Activated T-cell treated with anti-CD3 and anti-CD28 coated beads, Interleukin-2, amount 50 U/mL, for 48 hours (primary cell): ENCODE results near the gene FAM200A.
"Not testable (repeated sequence)": the region's sequence is repeated elsewhere in the genome, so short reads cannot be mapped to it uniquely, and the experiment has no call there.

Source experiments
- DNase-seq, 2 experiments: peaks; one replicate each; pipeline ENCODE4 v3.0.0-alpha.2; 2020

The FAM200A gene

GRCh38 chr7:99551767-99552463 lies at the start of gene FAM200A:
FAM200A (minus strand) TSS chr7:99552114; CDS start chr7:99548407, 3,707 bp downstream.
- peak; percentile 82 to 87 for DNase-seq

DNA sequence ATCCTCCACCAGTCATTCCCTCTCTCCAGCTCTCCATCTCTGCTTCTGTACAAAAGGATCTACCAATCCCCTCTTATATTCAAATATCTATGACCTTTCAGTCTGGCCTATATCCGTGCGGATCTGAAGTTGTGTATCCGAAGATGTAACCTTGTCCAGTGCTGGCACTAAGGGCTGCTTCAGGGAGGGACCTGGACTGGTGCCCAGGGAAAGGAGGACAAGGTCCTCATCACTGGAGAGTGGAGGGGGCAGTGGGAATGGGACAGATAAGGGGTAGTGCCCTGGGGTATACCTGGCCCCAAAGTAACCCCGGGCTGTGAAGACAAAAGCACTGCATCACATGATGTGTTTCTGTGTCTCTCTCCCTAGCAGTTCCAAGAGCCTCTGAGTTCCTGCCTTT lies 47.9 kb upstream of the FAM200A start:
- no peak for DNase-seq

- DNase-seq, result peak in 1 of 2 experiments; percentile 37
Observed at GRCh38 chr7:99597762-99598501, 46.0 kb upstream of the FAM200A start, which contains the start of gene TMEM225B. TMEM225B (plus strand) TSS chr7:99598267; CDS start chr7:99604389, 6,122 bp downstream.

DNA sequence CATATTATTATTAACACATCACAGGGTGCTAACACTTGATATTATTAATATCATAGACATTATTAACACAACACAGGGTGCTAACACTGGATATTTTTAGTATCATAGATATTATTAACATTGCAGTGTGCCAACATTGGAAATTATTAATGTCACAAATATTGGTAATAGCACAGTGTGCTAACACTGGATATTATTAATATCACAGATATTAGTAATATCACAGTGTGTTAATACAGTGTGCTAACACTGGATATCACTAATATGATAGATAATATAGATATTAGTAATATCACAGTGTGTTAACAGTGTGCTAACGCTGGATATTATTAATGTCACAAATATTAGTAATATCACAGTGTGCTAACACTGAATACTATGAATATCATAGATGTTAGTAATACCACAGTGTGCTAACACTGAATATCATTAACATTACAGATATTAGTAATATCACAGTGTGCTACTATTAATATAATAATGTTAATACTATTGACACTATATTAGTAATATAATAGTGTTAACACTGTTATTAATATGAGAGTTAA lies 44.6 kb upstream of the FAM200A start:
- no peak for DNase-seq

DNA sequence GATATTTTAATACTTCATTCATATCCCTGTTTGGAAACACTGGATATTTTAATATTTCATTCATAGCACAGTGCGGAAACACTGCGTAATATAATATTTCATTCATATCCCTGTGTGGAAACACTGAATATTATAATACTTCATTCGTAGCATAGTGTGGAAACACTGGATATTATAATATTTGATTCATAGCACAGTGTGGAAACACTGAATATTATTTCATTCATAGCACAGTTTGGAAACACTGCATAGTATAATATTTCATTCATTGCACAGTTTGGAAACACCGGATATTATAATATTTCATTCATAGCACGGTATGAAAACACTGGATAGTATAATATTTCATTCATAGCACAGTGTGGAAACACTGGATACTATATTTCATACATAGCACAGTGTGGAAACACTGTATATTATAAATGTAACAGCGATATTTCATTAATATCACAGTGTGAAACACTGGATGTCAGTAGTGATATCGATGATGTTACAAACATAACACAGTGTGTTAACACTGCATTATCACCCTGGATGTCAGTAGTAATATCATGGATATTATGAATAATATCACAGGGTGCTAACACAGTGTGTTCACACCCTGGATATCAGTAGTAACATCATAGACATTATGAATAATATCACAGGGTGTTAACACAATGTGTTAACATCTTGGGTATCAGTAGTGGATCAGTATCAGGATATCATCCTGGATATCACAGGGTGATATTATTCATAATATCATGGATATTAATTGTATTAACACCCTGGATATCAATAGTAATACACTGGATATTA lies 43.2 kb upstream of the FAM200A start:
- DNase-seq, result no peak

DNA sequence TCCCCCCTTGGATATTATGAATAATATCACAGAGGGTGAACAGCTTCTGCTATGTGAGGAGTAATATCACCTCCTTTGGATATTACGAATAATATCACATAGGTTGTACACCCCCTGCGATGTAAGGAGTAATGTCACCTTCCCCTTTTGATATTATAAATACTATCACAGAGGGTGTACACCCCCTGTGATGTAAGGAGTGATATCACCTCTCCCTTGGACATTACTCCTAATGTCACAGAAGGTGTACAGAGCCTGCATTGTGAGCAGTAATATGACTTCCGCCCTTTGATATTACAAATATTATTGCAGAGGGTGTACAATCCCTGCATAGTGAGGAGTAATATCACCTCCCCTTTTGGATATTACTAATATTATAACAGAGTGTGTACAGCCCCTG lies 37.0 kb upstream of the FAM200A start:
- DNase-seq, result no peak

- not testable (repeated sequence) for DNase-seq
Observed at GRCh38 chr7:99580778-99581332, 28.9 kb upstream of the FAM200A start.

DNA sequence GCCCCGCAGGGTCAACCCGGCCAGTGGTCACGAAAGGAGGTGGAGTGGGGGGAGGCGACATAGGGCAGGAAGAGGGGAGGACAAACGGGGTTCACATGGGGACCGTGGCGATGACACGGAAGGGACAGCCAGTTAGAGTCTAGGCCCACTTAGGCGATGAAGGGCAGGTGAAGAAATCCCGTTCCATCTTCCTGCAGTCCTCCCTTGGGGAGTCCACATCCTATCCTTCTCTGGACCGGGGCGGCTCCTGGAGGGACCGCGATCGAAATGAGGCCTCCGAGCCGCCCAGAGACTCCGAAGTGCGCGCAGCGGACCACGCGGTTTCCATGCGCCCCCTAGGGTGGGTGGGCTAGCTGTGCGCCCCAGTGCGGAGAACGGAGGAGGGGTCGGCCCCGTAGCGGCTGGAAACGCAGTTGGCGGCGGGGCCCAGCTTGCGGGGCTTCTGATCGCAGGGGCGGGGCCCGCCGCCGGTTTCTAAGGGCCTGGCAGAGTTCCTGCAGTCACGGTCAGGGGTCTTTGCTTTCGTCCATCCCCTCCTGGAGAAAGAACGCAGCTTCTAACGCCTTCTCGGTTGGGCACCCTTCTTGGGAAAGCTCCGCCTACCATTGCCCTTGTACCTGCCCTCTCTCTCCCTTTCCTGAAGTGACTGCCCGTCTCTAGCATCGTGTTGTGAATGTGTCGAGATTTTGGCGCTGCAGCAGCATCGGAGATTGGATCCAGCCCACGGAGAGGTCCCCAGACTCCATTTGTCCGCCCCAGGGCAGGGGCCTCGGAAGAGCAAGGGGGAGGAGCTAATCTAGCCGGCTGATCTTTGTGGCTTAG lies 28.3 kb upstream of the FAM200A start:
- peak; percentile 70 to 73 for DNase-seq

DNA sequence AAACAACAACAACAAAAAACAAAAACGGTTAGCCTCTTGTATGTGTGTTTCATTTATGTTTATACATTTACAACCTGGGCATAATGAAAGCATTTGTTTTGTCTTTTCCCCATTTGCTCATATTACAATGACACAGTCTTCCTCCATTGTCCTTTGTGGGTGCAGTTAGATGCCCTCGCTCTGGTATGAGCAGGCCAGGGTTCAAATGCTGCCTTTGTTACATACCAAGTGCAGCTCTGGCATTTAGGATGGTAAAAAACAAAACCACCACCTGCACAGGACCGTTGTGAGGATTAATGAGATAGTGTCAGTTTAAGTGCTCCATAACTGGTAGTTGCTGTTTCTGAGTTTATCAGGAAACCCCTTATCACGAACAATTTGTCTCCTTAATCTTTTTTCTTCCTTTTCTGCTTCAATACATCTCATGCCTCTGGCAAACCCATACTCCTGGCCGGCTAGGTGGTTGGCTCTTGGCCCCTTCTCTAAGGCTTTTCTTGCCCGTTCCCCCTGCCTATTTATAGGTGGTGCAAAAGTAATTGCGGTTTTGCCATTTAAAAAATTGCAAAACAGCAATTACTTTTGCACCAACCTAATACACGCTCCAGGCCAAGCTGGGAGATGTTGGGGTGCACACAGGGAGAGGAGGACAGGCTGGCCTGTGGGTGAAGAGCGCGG lies 27.5 kb upstream of the FAM200A start:
- no peak for DNase-seq

DNA sequence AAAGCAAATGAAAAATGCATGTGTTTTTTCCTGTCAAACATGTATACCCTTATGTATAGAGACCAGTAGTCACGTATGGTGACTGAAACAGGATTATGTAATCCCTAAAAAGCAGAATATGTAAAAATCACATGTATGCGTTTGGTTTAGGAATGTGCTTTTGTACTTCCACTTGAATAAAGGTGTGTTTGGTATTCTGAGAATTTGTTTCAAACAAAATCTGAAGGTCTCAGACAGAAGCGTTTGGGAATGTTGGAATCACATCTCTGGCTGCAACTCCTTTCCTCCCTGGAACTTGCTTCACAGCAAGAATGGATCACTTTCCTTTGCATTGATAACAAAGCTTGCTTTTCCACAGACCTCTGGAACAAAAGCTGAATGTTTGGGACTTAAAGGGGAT lies 24.3 kb upstream of the FAM200A start:
- DNase-seq, result no peak

- DNase-seq, result no peak
Observed at GRCh38 chr7:99573257-99573656, 21.3 kb upstream of the FAM200A start.

DNA sequence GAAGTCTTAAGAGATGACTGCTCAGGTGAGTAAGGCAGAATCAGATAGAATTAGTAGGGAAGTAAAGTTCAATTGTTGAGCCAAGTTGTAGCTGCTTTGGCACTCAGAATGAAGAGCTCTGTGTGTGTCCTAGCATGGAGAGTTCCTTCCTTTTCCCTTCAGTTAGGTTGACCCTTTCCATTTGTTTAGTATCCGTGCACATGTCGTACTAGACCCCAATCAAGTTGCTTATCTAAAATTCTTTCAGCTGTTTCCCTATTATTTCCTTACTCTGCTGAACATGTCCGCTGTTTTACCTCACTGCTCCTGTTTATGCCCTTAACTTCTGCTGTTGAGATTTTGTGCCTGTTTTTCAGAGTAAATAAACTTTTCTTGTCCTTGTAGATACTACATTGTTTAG lies 19.9 kb upstream of the FAM200A start:
- DNase-seq, result no peak

DNA sequence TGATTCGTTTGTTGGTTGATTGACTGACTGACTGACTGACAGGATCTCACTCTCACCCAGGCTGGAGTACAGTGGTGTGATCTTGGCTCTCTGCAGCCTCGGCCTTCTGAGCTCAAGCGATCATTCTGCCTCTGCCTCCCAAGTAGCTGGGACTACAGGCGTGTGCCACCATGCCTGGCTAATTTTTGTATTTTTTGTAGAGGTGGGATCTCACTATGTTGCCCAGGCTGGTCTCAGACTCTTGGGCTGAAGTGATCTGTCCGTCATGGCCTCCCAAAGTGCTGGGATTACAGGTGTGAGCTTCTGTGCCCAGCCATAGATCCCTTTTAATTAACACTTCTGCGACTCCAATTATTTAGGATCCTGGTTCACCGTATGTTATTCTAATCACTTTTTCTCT lies 16.9 kb upstream of the FAM200A start:
- DNase-seq, result not testable (repeated sequence)

GRCh38 chr7:99563650-99564049 lies 11.7 kb upstream of the FAM200A start:
- no peak for DNase-seq

DNA sequence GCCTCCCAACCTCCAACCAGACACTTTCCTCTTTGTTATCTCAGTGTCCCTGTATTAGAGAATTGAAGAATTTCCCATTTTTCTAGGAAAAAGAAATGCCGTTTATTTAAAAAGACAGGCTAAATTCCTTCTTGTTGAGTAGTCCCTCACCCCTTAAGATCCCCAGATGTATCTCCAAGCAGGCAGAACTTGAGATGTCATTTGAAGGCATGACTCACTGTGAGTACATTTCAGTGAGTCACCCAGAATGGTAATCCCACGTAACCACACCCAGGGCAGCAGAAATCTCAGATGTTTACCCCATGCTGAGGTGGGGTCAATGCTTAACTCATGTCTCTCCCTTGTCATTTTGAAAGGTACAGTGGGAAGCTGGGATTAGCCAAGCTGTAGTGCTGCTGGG lies 10.9 kb upstream of the FAM200A start:
- DNase-seq, result peak; percentile 53 to 60

GRCh38 chr7:99562114-99562784 lies 10.3 kb upstream of the FAM200A start:
- no peak for DNase-seq

GRCh38 chr7:99561737-99562051 lies 9.8 kb upstream of the FAM200A start:
- DNase-seq, result no peak

GRCh38 chr7:99560834-99561736 lies 9.2 kb upstream of the FAM200A start:
- no peak for DNase-seq

GRCh38 chr7:99559175-99559915 lies 7.4 kb upstream of the FAM200A start:
- DNase-seq, result no peak
